NCI-H524 treated with DMSO at 0.1 percent for 48 hours (cell line): ENCODE data around the gene IFT22.
"Not testable (repeated sequence)": the region's sequence is repeated elsewhere in the genome, so short reads cannot be mapped to it uniquely, and the experiment has no call there.

Source experiments
- DNase-seq: peaks from one replicate; lab custom pipeline; 2025; lab: John Stamatoyannopoulos, UW

The IFT22 gene

GRCh38 chr7:101308245-101309085 is 13.1 kb downstream of the IFT22 start:
- no peak for DNase-seq

GRCh38 chr7:101306307-101306706 is 15.3 kb downstream of the IFT22 start:
- DNase-seq: no peak

GRCh38 chr7:101303102-101303701 is 18.4 kb downstream of the IFT22 start:
- DNase-seq: no peak

- no peak for DNase-seq
These were observed 18.9 kb downstream of the IFT22 start for GRCh38 chr7:101302641-101303101.

GRCh38 chr7:101300465-101301376 is 20.9 kb downstream of the IFT22 start:
- DNase-seq: no peak

- no peak for DNase-seq
These were observed 21.8 kb downstream of the IFT22 start for GRCh38 chr7:101299511-101300464.

GRCh38 chr7:101294832-101295121 is 26.8 kb downstream of the IFT22 start:
- no peak for DNase-seq

- DNase-seq: no peak
These were observed 27.4 kb downstream of the IFT22 start for GRCh38 chr7:101294039-101294831.

- DNase-seq: not testable (repeated sequence)
These were observed 28.3 kb downstream of the IFT22 start for GRCh38 chr7:101293069-101294021.

- not testable (repeated sequence) for DNase-seq
These were observed 29.0 kb downstream of the IFT22 start for GRCh38 chr7:101292566-101292965.

- DNase-seq: not testable (repeated sequence)
These were observed 31.2 kb downstream of the IFT22 start for GRCh38 chr7:101290186-101291037.

GRCh38 chr7:101289687-101290086 is 31.9 kb downstream of the IFT22 start:
- DNase-seq: not testable (repeated sequence)

- no peak for DNase-seq
These were observed 33.2 kb downstream of the IFT22 start for GRCh38 chr7:101288439-101288838.

GRCh38 chr7:101287032-101287431 is 34.6 kb downstream of the IFT22 start:
- DNase-seq: no peak

- DNase-seq: not testable (repeated sequence)
These were observed 35.7 kb downstream of the IFT22 start for GRCh38 chr7:101285880-101286279.

- DNase-seq: no peak
These were observed 36.4 kb downstream of the IFT22 start for GRCh38 chr7:101285171-101285570.

- not testable (repeated sequence) for DNase-seq
These were observed 40.7 kb downstream of the IFT22 start for GRCh38 chr7:101280912-101281311.
